HepG2 (cell line): ENCODE data around the gene SLC16A3. TPM values are rescaled to one million over a fixed set of nuclear protein-coding genes. Genes with fewer than 3 reads are reported as not detected.

ENCODE experiments used
- BORCS8-MEF2B ChIP-seq: sonication (generic); formaldehyde crosslinking; IDR thresholded peaks from 2 replicates; pipeline ENCODE4 v1.8.0; 2022; ENCODE audit warnings: mild to moderate bottlenecking, missing genetic modification reagents
- IRX3 ChIP-seq: sonication (generic); formaldehyde crosslinking; IDR thresholded peaks from 2 replicates; pipeline ENCODE4 v1.8.1; 2023; ENCODE audit warnings: mild to moderate bottlenecking, low read depth, missing genetic modification reagents, borderline replicate concordance
- JUNB ChIP-seq: sonication (generic); formaldehyde crosslinking; IDR thresholded peaks from 2 replicates; pipeline ENCODE4 v1.8.0; 2022; ENCODE audit warnings: missing genetic modification reagents, mild to moderate bottlenecking, borderline replicate concordance
- KDM2A ChIP-seq: sonication (generic); formaldehyde crosslinking; IDR thresholded peaks from 2 replicates; pipeline ENCODE4 v1.4.0; 2020; ENCODE audit warnings: low read depth, missing genetic modification reagents, borderline replicate concordance
- RERE ChIP-seq: IDR thresholded peaks from 2 replicates; pipeline ENCODE4 v1.6.1; 2016; ENCODE audit warnings: low read depth, missing genetic modification reagents, missing compliant biosample characterization
- SETDB1 ChIP-seq: sonication (generic); formaldehyde crosslinking; IDR thresholded peaks from 2 replicates; pipeline ENCODE4 v1.5.1; 2020; ENCODE audit warnings: missing genetic modification reagents, mild to moderate bottlenecking, borderline replicate concordance
- TOPORS ChIP-seq: sonication (generic); formaldehyde crosslinking; IDR thresholded peaks from 2 replicates; pipeline ENCODE4 v1.8.0; 2023; ENCODE audit warnings: mild to moderate bottlenecking, missing genetic modification reagents
- ZKSCAN5 ChIP-seq: sonication (generic); formaldehyde crosslinking; IDR thresholded peaks from 2 replicates; pipeline ENCODE4 v1.5.1; 2020; ENCODE audit warnings: mild to moderate bottlenecking, missing genetic modification reagents
- ZNF678 ChIP-seq: sonication (generic); formaldehyde crosslinking; IDR thresholded peaks from 2 replicates; pipeline ENCODE4 v1.4.0; 2020; ENCODE audit warnings: mild to moderate bottlenecking, missing genetic modification reagents
- ZSCAN30 ChIP-seq: sonication (generic); formaldehyde crosslinking; IDR thresholded peaks from 2 replicates; pipeline ENCODE4 v1.5.0; 2020; ENCODE audit warnings: mild to moderate bottlenecking, missing genetic modification reagents
- polyA plus RNA-seq, 8 experiments: library from polyadenylated mRNA; depleted of rRNA in 3 of 8; stranded (reverse) in 7 of 8; unstranded in 1 of 8; fragments of >200 nt; fragmentation: Illumina TruSeq in 4 of 8; extraction: Trizol in 4 of 8; gene quantifications; 2 replicates each; pipeline versions ENCODE4 v1.2.1 to v1.2.3, GENCODE V29; 2011 to 2016; ENCODE audit warnings: low read depth in 4 of 8, missing spikeins in 1 of 8, mixed read lengths in 1 of 8; ENCODE audit not compliant: insufficient read depth in 1 of 8
- total RNA-seq, 5 experiments: library from RNA; depleted of rRNA; stranded (reverse); fragments of >200 nt; fragmentation: Illumina TruSeq; extraction: Trizol; gene quantifications; 2 replicates each; pipeline ENCODE4 v1.2.3, GENCODE V29; 2016; ENCODE audit warnings: low read depth in 1 of 5
- TF ChIP-seq, protein P1 (sequence below): IDR thresholded peaks from 2 replicates; pipeline ENCODE4 v1.6.1; 2016; ENCODE audit warnings: missing compliant biosample characterization, missing genetic modification reagents, borderline replicate concordance
- TF ChIP-seq, protein P2 (sequence below): sonication (generic); formaldehyde crosslinking; IDR thresholded peaks from 2 replicates; pipeline ENCODE4 v1.4.0; 2020; ENCODE audit warnings: missing genetic modification reagents
- TF ChIP-seq, protein P3 (sequence below): sonication (generic); formaldehyde crosslinking; IDR thresholded peaks from 2 replicates; pipeline ENCODE4 v1.9.0; 2021; ENCODE audit warnings: missing genetic modification reagents, mild to moderate bottlenecking, borderline replicate concordance

Gene SLC16A3
- total and polyA plus RNA-seq, 2 of the 13 experiments (the other 11 are each of a cell fraction or from before 2014, with no cell fraction given): 242 to 349 TPM

- no peak for TF ChIP-seq SETDB1
- TF ChIP-seq, protein P1, sequence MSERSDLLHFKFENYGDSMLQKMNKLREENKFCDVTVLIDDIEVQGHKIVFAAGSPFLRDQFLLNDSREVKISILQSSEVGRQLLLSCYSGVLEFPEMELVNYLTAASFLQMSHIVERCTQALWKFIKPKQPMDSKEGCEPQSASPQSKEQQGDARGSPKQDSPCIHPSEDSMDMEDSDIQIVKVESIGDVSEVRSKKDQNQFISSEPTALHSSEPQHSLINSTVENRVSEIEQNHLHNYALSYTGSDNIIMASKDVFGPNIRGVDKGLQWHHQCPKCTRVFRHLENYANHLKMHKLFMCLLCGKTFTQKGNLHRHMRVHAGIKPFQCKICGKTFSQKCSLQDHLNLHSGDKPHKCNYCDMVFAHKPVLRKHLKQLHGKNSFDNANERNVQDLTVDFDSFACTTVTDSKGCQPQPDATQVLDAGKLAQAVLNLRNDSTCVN: peak; percentile 93
- peak; percentile 99 for TF ChIP-seq TOPORS
- TF ChIP-seq JUNB: no peak; the same call in 1 of the 2 replicates
- no peak; the same call in 1 of the 2 replicates for TF ChIP-seq ZKSCAN5 (CRISPR knock-in tag)
- peak; percentile 80 for TF ChIP-seq KDM2A (CRISPR knock-in tag)
- peak; percentile 82; the same call in 1 of the 2 replicates for TF ChIP-seq ZSCAN30 (CRISPR knock-in tag)
- TF ChIP-seq, protein P2, sequence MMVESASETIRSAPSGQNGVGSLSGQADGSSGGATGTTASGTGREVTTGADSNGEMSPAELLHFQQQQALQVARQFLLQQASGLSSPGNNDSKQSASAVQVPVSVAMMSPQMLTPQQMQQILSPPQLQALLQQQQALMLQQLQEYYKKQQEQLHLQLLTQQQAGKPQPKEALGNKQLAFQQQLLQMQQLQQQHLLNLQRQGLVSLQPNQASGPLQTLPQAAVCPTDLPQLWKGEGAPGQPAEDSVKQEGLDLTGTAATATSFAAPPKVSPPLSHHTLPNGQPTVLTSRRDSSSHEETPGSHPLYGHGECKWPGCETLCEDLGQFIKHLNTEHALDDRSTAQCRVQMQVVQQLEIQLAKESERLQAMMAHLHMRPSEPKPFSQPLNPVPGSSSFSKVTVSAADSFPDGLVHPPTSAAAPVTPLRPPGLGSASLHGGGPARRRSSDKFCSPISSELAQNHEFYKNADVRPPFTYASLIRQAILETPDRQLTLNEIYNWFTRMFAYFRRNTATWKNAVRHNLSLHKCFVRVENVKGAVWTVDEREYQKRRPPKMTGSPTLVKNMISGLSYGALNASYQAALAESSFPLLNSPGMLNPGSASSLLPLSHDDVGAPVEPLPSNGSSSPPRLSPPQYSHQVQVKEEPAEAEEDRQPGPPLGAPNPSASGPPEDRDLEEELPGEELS (CRISPR knock-in tag): peak; percentile 78
- peak; percentile 96 for TF ChIP-seq IRX3 (CRISPR knock-in tag)
- TF ChIP-seq RERE: peak; percentile 69; the same call in 1 of the 2 replicates
- TF ChIP-seq, protein P3, sequence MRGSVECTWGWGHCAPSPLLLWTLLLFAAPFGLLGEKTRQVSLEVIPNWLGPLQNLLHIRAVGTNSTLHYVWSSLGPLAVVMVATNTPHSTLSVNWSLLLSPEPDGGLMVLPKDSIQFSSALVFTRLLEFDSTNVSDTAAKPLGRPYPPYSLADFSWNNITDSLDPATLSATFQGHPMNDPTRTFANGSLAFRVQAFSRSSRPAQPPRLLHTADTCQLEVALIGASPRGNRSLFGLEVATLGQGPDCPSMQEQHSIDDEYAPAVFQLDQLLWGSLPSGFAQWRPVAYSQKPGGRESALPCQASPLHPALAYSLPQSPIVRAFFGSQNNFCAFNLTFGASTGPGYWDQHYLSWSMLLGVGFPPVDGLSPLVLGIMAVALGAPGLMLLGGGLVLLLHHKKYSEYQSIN (CRISPR knock-in tag): peak; percentile 86; the same call in 1 of the 2 replicates
- peak; percentile 99 for TF ChIP-seq BORCS8-MEF2B (CRISPR knock-in tag)
- peak; percentile 96 for TF ChIP-seq ZNF678 (CRISPR knock-in tag)
Measured at GRCh38 chr17:82236142-82236971, 7.5 kb downstream of the SLC16A3 start (continued).
